ENCODE results near the gene MERTK. TPM values are rescaled to one million over a fixed set of nuclear protein-coding genes. Genes with fewer than 3 reads are reported as not detected.
"Not testable (repeated sequence)": the region's sequence is repeated elsewhere in the genome, so short reads cannot be mapped to it uniquely, and the experiment has no call there.

MERTK gene
- polyA plus RNA-seq, 5 donors, result 12.7 to 22.2 (median 17.6) TPM

- no peak for DNase-seq
These were observed 47.3 kb downstream of the MERTK start for GRCh38 chr2:111945444-111946293.

GRCh38 chr2:111946294-111947114, 48.1 kb downstream of the MERTK start:
- peak; percentile 65 to 71 for DNase-seq

GRCh38 chr2:111947219-111947618, 48.8 kb downstream of the MERTK start:
- no peak for DNase-seq

GRCh38 chr2:111948832-111949231, 50.4 kb downstream of the MERTK start:
- no peak for DNase-seq

- no peak for DNase-seq
These were observed 51.8 kb downstream of the MERTK start for GRCh38 chr2:111950236-111950635.

- no peak for DNase-seq
These were observed 53.1 kb downstream of the MERTK start for GRCh38 chr2:111951486-111951885.

- DNase-seq, result no peak
These were observed 54.6 kb downstream of the MERTK start for GRCh38 chr2:111952871-111953452.

GRCh38 chr2:111954602-111955332, 56.4 kb downstream of the MERTK start:
- DNase-seq, result no peak

- no peak for DNase-seq
These were observed 59.5 kb downstream of the MERTK start for GRCh38 chr2:111957872-111958354.

- no peak for DNase-seq
These were observed 60.5 kb downstream of the MERTK start for GRCh38 chr2:111958901-111959300.

- no peak for DNase-seq
These were observed 63.3 kb downstream of the MERTK start for GRCh38 chr2:111961663-111962062.

- not testable (repeated sequence) for DNase-seq
These were observed 64.7 kb downstream of the MERTK start for GRCh38 chr2:111963086-111963485.

GRCh38 chr2:111963508-111963907, 65.1 kb downstream of the MERTK start:
- DNase-seq, result not testable (repeated sequence)

- no peak for DNase-seq
These were observed 66.7 kb downstream of the MERTK start for GRCh38 chr2:111965062-111965461.

GRCh38 chr2:111966241-111966640, 67.8 kb downstream of the MERTK start:
- DNase-seq, result no peak

- DNase-seq, result no peak
These were observed 68.6 kb downstream of the MERTK start for GRCh38 chr2:111967018-111967417.

- no peak for DNase-seq
These were observed 72.0 kb downstream of the MERTK start for GRCh38 chr2:111970453-111970852.

- DNase-seq, result no peak
These were observed 74.7 kb downstream of the MERTK start for GRCh38 chr2:111972955-111973565.

- no peak for DNase-seq
These were observed 75.3 kb downstream of the MERTK start for GRCh38 chr2:111973701-111974100.

- DNase-seq, result no peak
These were observed 76.7 kb downstream of the MERTK start for GRCh38 chr2:111975053-111975552.

- DNase-seq, result no peak
These were observed 77.4 kb downstream of the MERTK start for GRCh38 chr2:111975819-111976218.
